Vagina (tissue), 2 donors: ENCODE results near the gene INTS7. TPM values are rescaled to one million over a fixed set of nuclear protein-coding genes. Genes with fewer than 3 reads are reported as not detected.

Source experiments
- DNase-seq, 2 donors: peaks; one replicate each; pipeline ENCODE4 v3.0.0-alpha.2; 2017; ENCODE audit errors: extremely low spot score in 2 of 2
- H3K27ac ChIP-seq: fragments of 200-600 bp; sonication (generic); one replicate; pipeline ENCODE4 v1.5.1; 2019
- H3K27me3 ChIP-seq: fragments of 200-600 bp; sonication (generic); one replicate; pipeline ENCODE4 v1.5.1; 2019
- H3K36me3 ChIP-seq, 2 donors: fragments of 200-600 bp; sonication (generic); one replicate each; pipeline ENCODE4 v1.5.1; 2017 to 2019
- H3K4me1 ChIP-seq: fragments of 200-600 bp; sonication (generic); one replicate; pipeline ENCODE4 v1.5.1; 2019
- H3K4me3 ChIP-seq, 2 donors: fragments of 200-600 bp; sonication (generic); 1 replicate in 1 of 2; 2 replicates in 1 of 2; pipeline ENCODE4 v1.5.1; 2016 to 2019
- H3K9me3 ChIP-seq: fragments of 200-600 bp; sonication (generic); one replicate; pipeline ENCODE4 v1.5.1; 2019
- CTCF ChIP-seq, 3 experiments: fragments of 450-650 bp in 2 of 3; fragments of 200-600 bp in 1 of 3; sonication (generic) in 1 of 3; IDR thresholded peaks; one replicate each; pipeline ENCODE4 v1.5.1; 2017 to 2019; ENCODE audit warnings: antibody characterized with exemption in 3 of 3, mild to moderate bottlenecking in 2 of 3, moderate library complexity in 2 of 3
- POLR2A ChIP-seq, 2 donors: fragments of 450-650 bp; IDR thresholded peaks; one replicate each; pipeline ENCODE4 v1.6.1; 2017; ENCODE audit warnings: antibody characterized with exemption in 2 of 2, mild to moderate bottlenecking in 2 of 2, moderate library complexity in 2 of 2
- POLR2AphosphoS5 ChIP-seq, 2 donors: sonication (generic); formaldehyde crosslinking; IDR thresholded peaks; one replicate each; pipeline ENCODE4 v1.9.0; 2017; ENCODE audit warnings: antibody characterized with exemption in 2 of 2, mild to moderate bottlenecking in 2 of 2, low read depth in 1 of 2; ENCODE audit not compliant: insufficient read depth in 1 of 2
- intact Hi-C: fragments of 100-400 bp; cut with DNase I; formaldehyde crosslinking; loops from one replicate; pipeline ENCODE4 v1.15.1; 2023
- total RNA-seq: library from RNA; depleted of rRNA; stranded (reverse); fragments of >200 nt; gene quantifications from one replicate; pipeline ENCODE4 v1.2.3, GENCODE V29; 2016

Gene INTS7
- total RNA-seq, 1 donor from 2014 or later = 10.8 TPM

- intact Hi-C loops = loop anchor here (5.0 to 10.0 kb wide), 2 partner anchors 210 to 292 kb away; partner anchors contain the start of gene PPP2R5A
- Histone ChIP-seq H3K4me3 (no peak overlapping the region), H3K27ac (no peak overlapping the region), H3K36me3 (no peaks in the 10 kb centered on the region), H3K27me3 (no peaks in the 10 kb centered on the region), H3K4me1 (no peaks in the 10 kb centered on the region), H3K9me3 (no peaks in the 10 kb centered on the region)
- TF ChIP-seq POLR2A (IDR thresholded peaks at IDR 0.05) (no peak), POLR2AphosphoS5 (IDR thresholded peaks at IDR 0.05; ENCODE audit: insufficient read depth in 1 of 2, low read depth in 1 of 2) (no peak), CTCF (IDR thresholded peaks at IDR 0.05) (no peak)
- DNase-seq = no peak
These were observed 39.5 kb upstream of the INTS7 start for GRCh38 chr1:212074856-212075255.

GRCh38 chr1:212074313-212074712 lies 39.0 kb upstream of the INTS7 start:
- Histone ChIP-seq H3K27ac (no peak overlapping the region), H3K27me3 (no peaks in the 10 kb centered on the region), H3K4me1 (no peaks in the 10 kb centered on the region), H3K9me3 (no peaks in the 10 kb centered on the region), H3K4me3 (no peak overlapping the region), H3K36me3 (no peaks in the 10 kb centered on the region)
- DNase-seq = no peak
- no peak for TF ChIP-seq POLR2A (IDR thresholded peaks at IDR 0.05)
- no peak for TF ChIP-seq CTCF (IDR thresholded peaks at IDR 0.05)
- no peak for TF ChIP-seq POLR2AphosphoS5 (IDR thresholded peaks at IDR 0.05; ENCODE audit: insufficient read depth in 1 of 2, low read depth in 1 of 2)
- intact Hi-C loops = loop anchor here (5.0 to 10.0 kb wide), 2 partner anchors 210 to 293 kb away; partner anchors contain the start of gene PPP2R5A

- no peaks in the 10 kb centered on the region for H3K27me3 ChIP-seq
- no peak overlapping the region for H3K27ac ChIP-seq
- H3K9me3 ChIP-seq = no peaks in the 10 kb centered on the region
- H3K4me3 ChIP-seq = no peak overlapping the region
- intact Hi-C loops = loop anchor here (5.0 to 10.0 kb wide), 2 partner anchors 211 to 294 kb away; partner anchors contain the start of gene PPP2R5A
- no peaks in the 10 kb centered on the region for H3K4me1 ChIP-seq
- no peak for DNase-seq
- H3K36me3 ChIP-seq = no peaks in the 10 kb centered on the region
- no peak for TF ChIP-seq POLR2A (IDR thresholded peaks at IDR 0.05)
- no peak for TF ChIP-seq CTCF (IDR thresholded peaks at IDR 0.05)
- TF ChIP-seq POLR2AphosphoS5 (IDR thresholded peaks at IDR 0.05; ENCODE audit: insufficient read depth in 1 of 2, low read depth in 1 of 2) = no peak
These were observed 38.1 kb upstream of the INTS7 start for GRCh38 chr1:212073490-212073889.

GRCh38 chr1:212072047-212072446 lies 36.7 kb upstream of the INTS7 start:
- Histone ChIP-seq H3K4me3 (no peak overlapping the region), H3K27me3 (no peaks in the 10 kb centered on the region), H3K27ac (no peak overlapping the region), H3K4me1 (no peaks in the 10 kb centered on the region), H3K36me3 (no peaks in the 10 kb centered on the region), H3K9me3 (no peaks in the 10 kb centered on the region)
- intact Hi-C loops = loop anchor here (5.0 to 10.0 kb wide), 2 partner anchors 213 to 295 kb away; partner anchors contain the start of gene PPP2R5A
- no peak for DNase-seq
- TF ChIP-seq POLR2AphosphoS5 (IDR thresholded peaks at IDR 0.05; ENCODE audit: insufficient read depth in 1 of 2, low read depth in 1 of 2) = no peak
- no peak for TF ChIP-seq POLR2A (IDR thresholded peaks at IDR 0.05)
- TF ChIP-seq CTCF (IDR thresholded peaks at IDR 0.05) = no peak

GRCh38 chr1:212070720-212071302 lies 35.5 kb upstream of the INTS7 start:
- TF ChIP-seq POLR2A (IDR thresholded peaks at IDR 0.05) (no peak), POLR2AphosphoS5 (IDR thresholded peaks at IDR 0.05; ENCODE audit: insufficient read depth in 1 of 2, low read depth in 1 of 2) (no peak), CTCF (IDR thresholded peaks at IDR 0.05) (peak; percentile 68 to 81 (median 71))
- intact Hi-C loops = loop anchor here (2.0 to 10.0 kb wide), 3 partner anchors 214 to 384 kb away; partner anchors contain the start of gene PPP2R5A
- Histone ChIP-seq H3K27ac (no peak overlapping the region), H3K4me1 (no peaks in the 10 kb centered on the region), H3K9me3 (no peaks in the 10 kb centered on the region), H3K36me3 (no peaks in the 10 kb centered on the region), H3K27me3 (no peaks in the 10 kb centered on the region), H3K4me3 (no peak overlapping the region)
- no peak for DNase-seq
